ENCODE data around the gene TBC1D23.
"Not testable (repeated sequence)": the region's sequence is repeated elsewhere in the genome, so short reads cannot be mapped to it uniquely, and the experiment has no call there.

TBC1D23 gene

GRCh38 chr3:100260685-100261484 is at the start of gene TBC1D23:
Gene TBC1D23, plus strand, starts transcription at chr3:100260992. Its CDS starts 27 bp downstream, at chr3:100261019.
- peak; percentile 100 for DNase-seq (ENCODE audit: low read depth)

- DNase-seq (ENCODE audit: low read depth), result peak; percentile 33
Observed at GRCh38 chr3:100213891-100214573, 46.8 kb upstream of the TBC1D23 start.

- DNase-seq (ENCODE audit: low read depth), result no peak
Observed at GRCh38 chr3:100214574-100214964, 46.2 kb upstream of the TBC1D23 start.

- peak; percentile 54 for DNase-seq (ENCODE audit: low read depth)
Observed at GRCh38 chr3:100216713-100217112, 44.1 kb upstream of the TBC1D23 start.

GRCh38 chr3:100221159-100221558 is 39.6 kb upstream of the TBC1D23 start:
- DNase-seq (ENCODE audit: low read depth), result no peak

- no peak for DNase-seq (ENCODE audit: low read depth)
Observed at GRCh38 chr3:100225193-100225592, 35.6 kb upstream of the TBC1D23 start.

GRCh38 chr3:100225883-100226282 is 34.9 kb upstream of the TBC1D23 start:
- no peak for DNase-seq (ENCODE audit: low read depth)

GRCh38 chr3:100226712-100227429 is 33.9 kb upstream of the TBC1D23 start:
- peak; percentile 69 for DNase-seq (ENCODE audit: low read depth)

- DNase-seq (ENCODE audit: low read depth), result no peak
Observed at GRCh38 chr3:100227511-100227921, 33.3 kb upstream of the TBC1D23 start.

- no peak for DNase-seq (ENCODE audit: low read depth)
Observed at GRCh38 chr3:100228247-100228646, 32.5 kb upstream of the TBC1D23 start.

GRCh38 chr3:100229188-100229587 is 31.6 kb upstream of the TBC1D23 start:
- not testable (repeated sequence) for DNase-seq (ENCODE audit: low read depth)

GRCh38 chr3:100230710-100231109 is 30.1 kb upstream of the TBC1D23 start:
- no peak for DNase-seq (ENCODE audit: low read depth)

GRCh38 chr3:100231668-100232067 is 29.1 kb upstream of the TBC1D23 start:
- DNase-seq (ENCODE audit: low read depth), result peak; percentile 20

GRCh38 chr3:100234364-100234763 is 26.4 kb upstream of the TBC1D23 start:
- no peak for DNase-seq (ENCODE audit: low read depth)

GRCh38 chr3:100238599-100238998 is 22.2 kb upstream of the TBC1D23 start:
- no peak for DNase-seq (ENCODE audit: low read depth)

- not testable (repeated sequence) for DNase-seq (ENCODE audit: low read depth)
Observed at GRCh38 chr3:100242471-100242870, 18.3 kb upstream of the TBC1D23 start.

- no peak for DNase-seq (ENCODE audit: low read depth)
Observed at GRCh38 chr3:100244264-100244663, 16.5 kb upstream of the TBC1D23 start.

- no peak for DNase-seq (ENCODE audit: low read depth)
Observed at GRCh38 chr3:100245136-100245535, 15.7 kb upstream of the TBC1D23 start.

GRCh38 chr3:100245927-100246326 is 14.9 kb upstream of the TBC1D23 start:
- peak; percentile 69 for DNase-seq (ENCODE audit: low read depth)

- no peak for DNase-seq (ENCODE audit: low read depth)
Observed at GRCh38 chr3:100246999-100247398, 13.8 kb upstream of the TBC1D23 start.

GRCh38 chr3:100252001-100252400 is 8.8 kb upstream of the TBC1D23 start:
- no peak for DNase-seq (ENCODE audit: low read depth)

- peak; percentile 85 for DNase-seq (ENCODE audit: low read depth)
Observed at GRCh38 chr3:100254168-100254777, 6.5 kb upstream of the TBC1D23 start.
